ENCODE measurements around the gene TMTC4.
A peak's percentile ranks its signal among the peaks of the same experiment; 100 is the strongest.
"Not testable (repeated sequence)": the region's sequence is repeated elsewhere in the genome, so short reads cannot be mapped to it uniquely, and the experiment has no call there.

TMTC4 gene

DNA sequence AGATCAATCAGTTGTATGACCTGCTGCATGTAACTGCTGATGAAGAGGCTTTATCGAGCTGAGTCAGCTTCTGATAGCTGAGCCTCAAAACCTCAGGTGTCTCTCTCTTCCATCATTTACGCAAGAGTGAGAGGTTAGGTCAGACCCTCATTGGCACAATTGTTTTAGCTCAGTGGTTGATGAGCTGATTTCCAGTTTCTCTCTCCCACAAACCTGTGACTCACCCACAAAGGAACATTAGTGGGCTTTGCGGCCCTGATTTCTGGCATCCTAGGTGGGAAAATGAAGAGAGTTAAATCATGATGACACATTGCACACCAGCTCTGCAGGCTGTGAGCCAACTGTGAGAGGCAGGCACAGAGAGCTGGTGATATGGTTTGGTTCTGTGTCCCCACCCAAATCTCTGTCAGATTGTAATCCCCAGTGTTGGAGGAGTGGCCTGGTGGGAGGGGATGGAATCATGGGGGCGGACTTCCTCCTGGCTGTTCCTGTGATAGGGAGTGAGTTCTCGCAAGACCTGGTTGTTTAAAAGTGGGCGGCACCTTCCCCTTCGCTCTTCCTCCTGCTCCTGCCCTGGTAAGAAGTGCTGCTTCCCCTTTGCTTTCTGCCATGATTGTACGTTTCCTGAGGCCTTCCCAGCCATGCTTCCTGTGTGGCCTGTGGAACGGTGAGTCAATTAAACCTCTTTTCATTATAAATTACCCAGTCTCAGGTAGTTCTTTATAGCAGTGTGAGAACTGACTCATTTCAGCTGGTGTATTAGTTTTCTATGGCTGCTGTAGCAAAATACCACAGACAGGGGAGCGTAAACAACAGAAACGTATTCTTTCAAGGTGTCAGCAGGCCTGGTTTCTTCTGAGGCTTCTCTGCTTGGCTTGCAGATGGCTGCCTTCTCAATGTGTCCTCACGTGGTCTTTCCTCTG is 33.5 kb upstream of the TMTC4 start:
- TF ChIP-seq, protein P1, sequence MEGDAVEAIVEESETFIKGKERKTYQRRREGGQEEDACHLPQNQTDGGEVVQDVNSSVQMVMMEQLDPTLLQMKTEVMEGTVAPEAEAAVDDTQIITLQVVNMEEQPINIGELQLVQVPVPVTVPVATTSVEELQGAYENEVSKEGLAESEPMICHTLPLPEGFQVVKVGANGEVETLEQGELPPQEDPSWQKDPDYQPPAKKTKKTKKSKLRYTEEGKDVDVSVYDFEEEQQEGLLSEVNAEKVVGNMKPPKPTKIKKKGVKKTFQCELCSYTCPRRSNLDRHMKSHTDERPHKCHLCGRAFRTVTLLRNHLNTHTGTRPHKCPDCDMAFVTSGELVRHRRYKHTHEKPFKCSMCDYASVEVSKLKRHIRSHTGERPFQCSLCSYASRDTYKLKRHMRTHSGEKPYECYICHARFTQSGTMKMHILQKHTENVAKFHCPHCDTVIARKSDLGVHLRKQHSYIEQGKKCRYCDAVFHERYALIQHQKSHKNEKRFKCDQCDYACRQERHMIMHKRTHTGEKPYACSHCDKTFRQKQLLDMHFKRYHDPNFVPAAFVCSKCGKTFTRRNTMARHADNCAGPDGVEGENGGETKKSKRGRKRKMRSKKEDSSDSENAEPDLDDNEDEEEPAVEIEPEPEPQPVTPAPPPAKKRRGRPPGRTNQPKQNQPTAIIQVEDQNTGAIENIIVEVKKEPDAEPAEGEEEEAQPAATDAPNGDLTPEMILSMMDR (IDR thresholded peaks at IDR 0.05; ENCODE audit: low read depth, low read length), result no peak
- no peak overlapping the region for H3K4me3 ChIP-seq (ENCODE audit: low read depth, low read length)

DNA sequence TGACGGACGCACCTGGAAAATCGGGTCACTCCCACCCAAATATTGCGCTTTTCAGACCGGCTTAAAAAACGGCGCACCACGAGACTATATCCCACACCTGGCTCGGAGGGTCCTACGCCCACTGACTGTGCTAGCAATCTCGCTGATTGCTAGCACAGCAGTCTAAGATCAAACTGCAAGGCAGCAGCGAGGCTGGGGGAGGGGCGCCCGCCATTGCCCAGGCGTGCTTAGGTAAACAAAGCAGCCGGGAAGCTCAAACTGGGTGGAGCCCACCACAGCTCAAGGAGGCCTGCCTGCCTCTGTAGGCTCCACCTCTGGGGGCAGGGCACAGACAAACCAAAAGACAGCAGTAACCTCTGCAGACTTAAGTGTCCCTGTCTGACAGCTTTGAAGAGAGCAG is 23.7 kb upstream of the TMTC4 start:
- not testable (repeated sequence) for H3K4me3 ChIP-seq (ENCODE audit: low read depth, low read length)

DNA sequence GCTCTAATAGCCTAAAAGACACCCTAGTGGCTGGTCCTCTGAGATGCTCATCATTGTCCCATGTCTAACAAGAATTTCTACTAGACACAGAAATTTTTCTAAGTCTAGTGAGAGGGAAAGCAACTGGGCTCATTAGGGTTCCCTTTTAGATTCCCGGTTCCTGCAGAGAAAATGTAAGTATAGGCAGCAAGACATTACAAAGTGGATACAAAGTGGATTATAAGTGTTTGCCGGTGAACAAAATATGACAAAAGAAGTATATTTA is 20.8 kb upstream of the TMTC4 start:
- H3K4me3 ChIP-seq (ENCODE audit: low read depth, low read length), result no peak overlapping the region
- TF ChIP-seq, protein P1 (IDR thresholded peaks at IDR 0.05; ENCODE audit: low read depth, low read length), result no peak

DNA sequence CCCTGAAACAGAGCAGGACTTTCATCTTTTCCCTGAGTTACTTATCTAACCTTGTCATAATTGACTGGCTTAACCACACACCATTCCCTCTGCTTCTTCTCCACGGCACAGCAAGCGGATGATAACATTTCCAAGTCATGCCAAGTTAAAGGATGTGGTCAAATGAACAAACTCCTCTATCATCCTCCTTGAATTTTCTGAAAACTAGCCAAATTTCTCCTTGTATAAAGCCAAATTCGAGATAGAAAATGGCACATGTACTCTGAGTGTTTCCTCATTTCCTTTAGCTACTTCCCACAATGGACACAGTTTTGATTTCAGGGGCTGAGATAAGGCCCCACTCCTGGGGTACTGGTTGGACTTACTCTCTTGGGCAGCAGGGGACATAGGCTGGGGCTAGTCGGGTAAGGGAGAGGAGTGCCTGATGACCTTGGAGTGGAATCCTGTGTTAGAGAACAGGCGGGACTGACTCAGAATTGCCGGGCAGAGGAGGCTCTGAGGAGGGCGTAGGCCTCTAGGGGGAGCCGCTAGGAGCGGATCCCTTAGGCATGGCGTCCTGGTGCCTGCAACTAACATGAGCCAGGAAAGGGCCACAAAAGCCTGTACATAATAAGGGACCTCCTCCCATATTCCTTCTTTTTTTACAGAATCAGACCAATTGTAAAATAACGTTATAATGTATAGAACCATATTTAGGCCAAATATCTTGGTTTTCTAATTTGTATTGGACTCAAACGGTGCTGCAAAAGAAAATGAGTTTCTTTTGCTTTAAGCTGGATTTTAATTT is 20.3 kb upstream of the TMTC4 start:
- no peak overlapping the region for H3K4me3 ChIP-seq (ENCODE audit: low read depth, low read length)
- TF ChIP-seq, protein P1 (IDR thresholded peaks at IDR 0.05; ENCODE audit: low read depth, low read length), result peak; percentile 83

DNA sequence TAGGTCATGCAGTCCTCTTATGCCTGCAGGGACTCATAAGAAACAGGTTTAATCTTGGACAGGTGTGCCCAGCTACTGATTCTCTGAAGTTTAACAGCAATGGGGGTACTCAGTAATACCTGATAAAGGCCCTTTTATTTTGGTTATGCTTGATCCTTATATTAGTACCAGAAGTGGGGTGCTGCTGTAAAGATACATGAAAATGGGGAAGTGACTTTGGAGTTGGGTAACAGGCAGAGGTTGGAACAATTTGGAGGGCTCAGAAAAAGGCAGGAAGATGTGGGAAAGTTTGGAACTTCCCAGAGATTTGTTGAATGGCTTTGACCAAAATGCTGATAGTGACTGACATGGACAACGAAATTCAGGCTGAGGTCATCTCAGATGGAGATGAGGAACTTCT is 14.6 kb upstream of the TMTC4 start:
- TF ChIP-seq, protein P1 (IDR thresholded peaks at IDR 0.05; ENCODE audit: low read depth, low read length), result no peak
- H3K4me3 ChIP-seq (ENCODE audit: low read depth, low read length), result no peak overlapping the region

DNA sequence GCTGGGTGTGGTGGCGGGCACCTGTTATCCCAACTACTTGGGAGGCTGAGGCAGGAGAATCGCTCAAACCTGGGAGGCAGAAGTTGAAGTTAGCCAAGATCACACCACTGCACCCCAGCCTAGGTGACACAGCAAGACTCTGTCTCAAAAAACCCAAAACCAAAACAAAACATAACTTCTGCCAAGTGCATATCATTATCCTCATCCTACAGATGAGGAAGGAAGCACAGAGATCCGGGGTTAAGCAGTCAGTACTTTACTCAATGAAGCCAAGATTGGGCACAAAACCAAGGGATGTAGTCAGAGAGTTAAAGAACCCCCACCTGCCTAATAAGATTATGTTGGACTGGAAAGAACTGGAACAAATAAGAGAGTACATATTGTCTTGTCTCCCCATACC is 5.5 kb upstream of the TMTC4 start:
- H3K4me3 ChIP-seq (ENCODE audit: low read depth, low read length), result no peak overlapping the region
- TF ChIP-seq, protein P1 (IDR thresholded peaks at IDR 0.05; ENCODE audit: low read depth, low read length), result no peak

DNA sequence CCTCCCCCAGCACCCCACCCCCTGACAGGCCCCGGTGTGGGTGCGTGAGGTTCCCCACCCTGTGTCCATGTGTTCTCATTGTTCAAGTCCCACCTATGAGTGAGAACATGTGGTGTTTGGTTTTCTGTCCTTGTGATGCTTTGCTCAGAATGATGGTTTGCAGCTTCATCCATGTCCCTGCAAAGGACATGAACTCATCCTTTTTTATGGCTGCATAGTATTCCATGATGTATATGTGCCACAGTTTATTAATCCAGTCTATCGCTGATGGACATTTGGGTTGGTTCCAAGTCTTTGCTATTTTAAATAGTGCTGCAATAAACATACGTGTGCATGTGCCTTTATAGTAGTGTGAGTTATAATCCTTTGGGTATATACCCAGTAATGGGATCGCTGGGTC is 2.5 kb upstream of the TMTC4 start:
- H3K4me3 ChIP-seq (ENCODE audit: low read depth, low read length), result not testable (repeated sequence)

DNA sequence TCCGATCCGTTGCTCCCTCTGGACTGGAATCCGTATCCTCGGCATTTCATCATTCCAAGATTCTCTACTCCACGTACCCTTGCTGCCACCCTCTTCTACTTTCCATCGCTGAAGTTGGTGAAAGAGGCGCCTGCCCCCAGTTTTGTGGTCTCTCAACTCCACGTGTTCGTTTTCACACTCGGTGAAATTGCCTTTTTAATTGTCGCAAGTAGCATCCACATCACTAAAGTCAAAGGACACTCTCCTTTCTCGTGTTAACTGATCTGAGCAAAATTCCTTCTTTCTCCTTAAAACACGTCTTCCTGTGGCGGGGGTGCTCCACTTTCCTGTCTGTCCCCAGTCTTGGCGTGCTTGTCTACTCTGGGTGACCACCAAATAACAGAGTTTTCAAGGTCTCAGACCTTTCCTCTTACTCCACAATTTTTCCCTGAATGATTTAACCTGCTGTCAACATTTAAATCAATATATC is 1.1 kb upstream of the TMTC4 start:
- TF ChIP-seq, protein P1 (IDR thresholded peaks at IDR 0.05; ENCODE audit: low read depth, low read length), result no peak
- H3K4me3 ChIP-seq (ENCODE audit: low read depth, low read length), result peak overlapping the region; percentile 72

All from WI38 (cell line).